Peyer's patch (tissue), 4 donors: ENCODE measurements around the gene IDNK. TPM values are rescaled to one million over a fixed set of nuclear protein-coding genes. Genes with fewer than 3 reads are reported as not detected.

Experiments
- DNase-seq, 3 donors: peaks; one replicate each; pipeline ENCODE4 v3.0.0-alpha.2; 2017 to 2019
- H3K27ac ChIP-seq, 4 donors: fragments of 200-600 bp; sonication (generic); one replicate each; pipeline ENCODE4 v1.5.1; 2016 to 2019
- H3K27me3 ChIP-seq, 2 donors: fragments of 200-600 bp; sonication (generic); one replicate each; pipeline ENCODE4 v1.5.1; 2019
- H3K36me3 ChIP-seq, 3 donors: fragments of 200-600 bp; sonication (generic); one replicate each; pipeline ENCODE4 v1.5.1; 2016 to 2019
- H3K4me1 ChIP-seq, 4 donors: fragments of 200-600 bp; sonication (generic); one replicate each; pipeline ENCODE4 v1.5.1; 2016 to 2019
- H3K4me3 ChIP-seq, 4 donors: fragments of 200-600 bp; sonication (generic); 1 replicate in 3 of 4; 2 replicates in 1 of 4; pipeline ENCODE4 v1.5.1; 2016 to 2019; ENCODE audit warnings: mild to moderate bottlenecking in 1 of 4
- H3K9me3 ChIP-seq, 4 donors: fragments of 200-600 bp; sonication (generic); one replicate each; pipeline ENCODE4 v1.5.1; 2016 to 2019; ENCODE audit warnings: mild to moderate bottlenecking in 1 of 4
- CTCF ChIP-seq, 6 experiments: fragments of 450-650 bp in 4 of 6; fragments of 200-600 bp in 2 of 6; sonication (generic) in 1 of 6; IDR thresholded peaks; one replicate each; pipeline ENCODE4 v1.5.1; 2017 to 2019; ENCODE audit warnings: antibody characterized with exemption in 6 of 6, mild to moderate bottlenecking in 3 of 6, moderate library complexity in 1 of 6
- POLR2A ChIP-seq, 2 donors: fragments of 450-650 bp; IDR thresholded peaks; one replicate each; pipeline ENCODE4 v1.5.1; 2017; ENCODE audit warnings: antibody characterized with exemption in 2 of 2, mild to moderate bottlenecking in 2 of 2, moderate library complexity in 2 of 2
- small RNA-seq, 2 donors: library from RNA; depleted of rRNA; stranded (forward); fragments of <200 nt; gene quantifications; one replicate each; pipeline ENCODE3, GENCODE V24; 2016
- total RNA-seq, 4 donors: library from RNA; depleted of rRNA; stranded (reverse); fragments of >200 nt; gene quantifications; one replicate each; pipeline ENCODE4 v1.1.0, GENCODE V29; 2016

IDNK gene
- total RNA-seq, 4 donors from 2014 or later: 9.9 to 14.1 (median 12.1) TPM; not detected in 1

DNA sequence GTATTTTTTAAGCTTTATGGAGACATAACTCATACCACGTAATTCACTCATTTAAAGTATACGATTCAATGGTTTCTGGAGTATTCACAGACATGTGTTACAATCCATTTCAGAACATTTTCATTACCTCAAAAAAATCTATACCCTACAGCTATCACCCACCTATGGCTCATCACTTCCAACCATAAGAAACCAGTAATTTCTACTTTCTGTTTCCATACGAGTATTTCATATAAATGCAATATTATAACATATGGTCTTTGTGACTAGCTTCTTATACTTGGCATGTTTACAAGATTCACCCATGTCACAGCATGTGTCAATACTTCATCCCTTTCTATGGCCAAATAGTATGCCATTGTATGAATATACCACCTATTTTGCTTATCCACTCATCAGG lies 66.0 kb downstream of the IDNK start:
- Histone ChIP-seq H3K36me3 (no peaks in the 10 kb centered on the region), H3K4me1 (peaks cover 0 to 11% (median 0%) of the 10 kb centered on the region in 4 donors), H3K27me3 (no peaks in the 10 kb centered on the region), H3K27ac (no peak overlapping the region), H3K4me3 (no peak overlapping the region), H3K9me3 (no peaks in the 10 kb centered on the region)
- TF ChIP-seq CTCF (IDR thresholded peaks at IDR 0.05): no peak
- TF ChIP-seq POLR2A (IDR thresholded peaks at IDR 0.05): no peak
- DNase-seq: no peak

DNA sequence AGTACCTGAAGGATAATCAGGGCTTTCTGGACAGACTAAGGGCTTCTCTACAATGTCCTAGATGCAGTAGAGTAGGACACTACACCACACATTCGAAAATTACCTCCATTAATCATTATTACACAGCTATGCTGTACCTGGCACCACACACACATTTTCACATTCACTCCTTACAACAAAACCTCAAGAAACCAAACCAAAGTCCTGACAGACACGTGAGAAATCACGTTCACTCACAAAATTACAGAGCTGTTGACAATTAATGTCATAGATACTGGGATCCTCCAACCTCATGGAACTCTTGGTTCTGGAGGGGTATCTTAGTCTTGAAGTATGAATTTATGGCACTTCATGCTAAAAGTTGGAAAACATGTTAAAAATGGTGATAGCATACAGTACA lies 68.5 kb downstream of the IDNK start:
- no peaks in the 10 kb centered on the region for H3K9me3 ChIP-seq
- no peak for TF ChIP-seq CTCF (IDR thresholded peaks at IDR 0.05)
- DNase-seq: no peak
- H3K27me3 ChIP-seq: no peaks in the 10 kb centered on the region
- H3K36me3 ChIP-seq: no peaks in the 10 kb centered on the region
- peaks cover 0 to 11% (median 0%) of the 10 kb centered on the region in 4 donors for H3K4me1 ChIP-seq
- H3K27ac ChIP-seq: no peak overlapping the region
- no peak overlapping the region for H3K4me3 ChIP-seq

Small RNAs within 50 kb of the gene (small RNA-seq; reads per million reads assigned to genes)
- gene RNU4-15P: 0 reads per million in 2 donors

Other genes with a start within 250 kb of the IDNK start
- gene FRMD3, start 84.7 kb upstream of the IDNK start, total RNA-seq: 10 to 100 TPM in 3 of 4 donors, 1 to 10 TPM in 1; 9.9 to 42.4 (median 40.2) TPM
- 100 to 1,000 TPM in 2 of 4 donors, 10 to 100 TPM in 2; 65.3 to 117 (median 94.9) TPM for gene UBQLN1, start 84.8 kb downstream of the IDNK start, total RNA-seq
- 10 to 100 TPM in 2 of 4 donors, 1 to 10 TPM in 2; 7.5 to 22.3 (median 10.7) TPM for gene GKAP1, start 194.6 kb downstream of the IDNK start, total RNA-seq